Measurements from ENCODE around the gene RNF41.

DNA sequence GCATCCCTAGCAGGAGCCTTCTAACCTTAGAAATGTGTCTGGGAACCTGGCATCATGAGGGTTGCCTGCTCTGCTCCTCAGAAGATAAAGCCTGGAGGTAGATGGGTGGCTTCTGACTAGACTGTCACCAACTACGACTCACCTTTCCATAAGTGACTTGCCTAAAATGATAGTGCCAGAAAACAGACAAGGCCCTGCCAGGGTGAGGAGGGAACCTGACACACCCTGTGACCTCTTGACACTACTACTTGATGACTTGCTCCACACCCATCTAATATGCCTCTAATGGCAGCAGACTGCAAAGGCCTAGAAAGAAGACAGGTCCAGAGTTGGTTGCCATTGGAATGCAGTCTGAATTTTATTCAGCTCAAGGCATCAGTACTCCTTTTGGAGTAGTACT is 9.4 kb downstream of the RNF41 start:
- TF ChIP-seq, protein P1, sequence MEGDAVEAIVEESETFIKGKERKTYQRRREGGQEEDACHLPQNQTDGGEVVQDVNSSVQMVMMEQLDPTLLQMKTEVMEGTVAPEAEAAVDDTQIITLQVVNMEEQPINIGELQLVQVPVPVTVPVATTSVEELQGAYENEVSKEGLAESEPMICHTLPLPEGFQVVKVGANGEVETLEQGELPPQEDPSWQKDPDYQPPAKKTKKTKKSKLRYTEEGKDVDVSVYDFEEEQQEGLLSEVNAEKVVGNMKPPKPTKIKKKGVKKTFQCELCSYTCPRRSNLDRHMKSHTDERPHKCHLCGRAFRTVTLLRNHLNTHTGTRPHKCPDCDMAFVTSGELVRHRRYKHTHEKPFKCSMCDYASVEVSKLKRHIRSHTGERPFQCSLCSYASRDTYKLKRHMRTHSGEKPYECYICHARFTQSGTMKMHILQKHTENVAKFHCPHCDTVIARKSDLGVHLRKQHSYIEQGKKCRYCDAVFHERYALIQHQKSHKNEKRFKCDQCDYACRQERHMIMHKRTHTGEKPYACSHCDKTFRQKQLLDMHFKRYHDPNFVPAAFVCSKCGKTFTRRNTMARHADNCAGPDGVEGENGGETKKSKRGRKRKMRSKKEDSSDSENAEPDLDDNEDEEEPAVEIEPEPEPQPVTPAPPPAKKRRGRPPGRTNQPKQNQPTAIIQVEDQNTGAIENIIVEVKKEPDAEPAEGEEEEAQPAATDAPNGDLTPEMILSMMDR (IDR thresholded peaks at IDR 0.05) = no peak
- TF ChIP-seq EZH2 (IDR thresholded peaks at IDR 0.05; ENCODE audit: borderline replicate concordance, insufficient read depth, low read depth, low read length, poor library complexity, severe bottlenecking) = no peak
